GM19324 (cell line): ENCODE results near the gene ZNF714.
"Not testable (repeated sequence)": the region's sequence is repeated elsewhere in the genome, so short reads cannot be mapped to it uniquely, and the experiment has no call there.

Experiments
- ATAC-seq: cut with Tn5 transposase; IDR thresholded peaks from one replicate; pipeline ENCODE4 v1.9.1; 2021; ENCODE audit warnings: mild to moderate bottlenecking, moderate library complexity; ENCODE audit not compliant: unreplicated experiment, low FRiP score

The ZNF714 gene

DNA sequence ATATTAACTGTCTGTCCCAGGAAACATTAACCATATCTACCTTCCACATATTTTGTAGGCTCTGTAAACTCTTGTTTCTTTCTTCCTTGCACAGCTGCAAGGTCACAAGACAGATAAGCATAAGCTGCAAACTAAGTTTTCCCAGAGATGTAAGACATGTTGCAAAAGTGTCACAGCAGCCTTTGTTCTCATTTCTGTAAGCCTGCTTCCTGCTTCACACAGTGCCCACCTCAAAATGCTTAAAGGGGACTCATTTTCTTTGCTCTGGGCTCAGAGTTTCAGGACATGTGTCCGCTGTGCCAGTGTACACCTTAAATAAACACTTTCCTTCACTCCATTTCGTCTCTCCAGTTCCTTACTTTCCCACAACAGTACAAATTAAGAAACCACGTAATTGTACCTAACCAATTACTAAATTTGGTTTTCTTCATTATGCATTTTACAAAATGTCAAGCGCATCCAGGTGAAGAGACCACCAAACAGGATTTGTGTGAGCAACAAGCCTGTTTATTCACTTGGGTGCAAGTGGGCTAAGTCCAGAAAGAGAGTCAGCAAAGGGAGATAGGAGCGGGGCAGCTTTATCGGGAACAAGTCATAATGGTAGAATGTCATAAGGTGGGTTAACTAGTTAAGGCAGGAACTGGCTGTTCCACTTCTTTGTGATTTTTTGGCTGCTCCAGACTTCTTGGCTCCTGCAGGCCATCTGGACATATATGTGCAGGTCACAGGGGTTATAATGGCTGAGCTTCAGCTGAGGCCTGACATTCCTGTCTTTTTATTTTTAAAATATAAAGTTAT lies 47.1 kb downstream of the ZNF714 start:
- no peak for ATAC-seq

DNA sequence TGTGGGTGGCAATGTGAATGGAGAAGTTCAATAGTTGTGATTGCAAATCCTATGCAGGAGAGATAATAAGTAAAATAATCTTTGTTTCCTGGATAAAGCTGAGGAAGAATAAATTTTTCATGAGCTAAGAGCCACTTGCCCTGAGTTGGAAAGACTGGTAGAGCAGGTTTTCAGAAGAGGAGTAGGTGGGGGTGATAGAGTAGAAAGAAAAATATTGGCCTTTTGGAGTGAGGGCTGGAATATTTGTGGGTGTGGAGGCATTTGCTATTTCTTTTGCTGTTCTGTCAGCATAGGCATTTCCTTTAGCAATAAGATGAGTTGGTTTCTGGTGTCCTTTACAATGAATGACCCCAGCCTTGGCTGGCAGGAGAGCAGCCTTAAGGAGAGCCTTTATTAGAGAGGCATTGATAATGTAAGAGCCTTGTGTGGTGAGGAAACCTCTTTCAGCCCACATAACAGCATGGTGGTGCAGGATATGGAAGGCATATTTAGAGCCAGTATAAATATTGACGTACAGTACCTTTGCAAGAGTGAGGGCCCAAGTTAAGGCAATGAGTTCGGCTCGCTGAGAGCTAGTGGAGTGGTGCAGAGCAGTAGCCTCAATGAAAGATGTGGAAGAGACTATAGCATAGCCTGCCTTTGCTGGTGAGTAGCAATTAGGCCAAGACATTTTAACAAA lies 48.2 kb downstream of the ZNF714 start:
- ATAC-seq = no peak

GRCh38 chr19:21133633-21134032 lies 51.6 kb downstream of the ZNF714 start:
- no peak for ATAC-seq

DNA sequence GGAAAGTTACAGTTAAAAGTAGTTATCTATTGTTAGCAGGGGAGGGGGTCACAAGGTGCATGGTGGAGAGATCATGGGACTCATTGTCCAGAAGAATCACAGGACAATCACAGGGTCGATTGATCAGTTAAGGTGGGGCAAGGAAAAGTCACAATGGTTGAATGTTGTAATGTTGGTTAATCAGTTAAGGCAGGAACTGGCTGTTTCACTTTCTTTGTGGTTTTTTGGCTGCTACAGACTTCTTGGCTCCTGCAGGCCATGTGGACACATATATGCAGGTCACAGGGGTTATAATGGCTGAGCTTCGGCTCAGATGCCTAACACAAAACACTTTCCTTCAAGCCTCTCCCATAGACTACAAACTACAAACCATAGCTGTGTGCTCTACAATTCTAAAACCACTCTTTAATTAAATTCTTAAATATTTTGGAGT lies 52.9 kb downstream of the ZNF714 start:
- ATAC-seq = no peak

GRCh38 chr19:21135433-21135832 lies 53.4 kb downstream of the ZNF714 start:
- no peak for ATAC-seq

- ATAC-seq = no peak
These were observed 56.1 kb downstream of the ZNF714 start for GRCh38 chr19:21138130-21138529.

DNA sequence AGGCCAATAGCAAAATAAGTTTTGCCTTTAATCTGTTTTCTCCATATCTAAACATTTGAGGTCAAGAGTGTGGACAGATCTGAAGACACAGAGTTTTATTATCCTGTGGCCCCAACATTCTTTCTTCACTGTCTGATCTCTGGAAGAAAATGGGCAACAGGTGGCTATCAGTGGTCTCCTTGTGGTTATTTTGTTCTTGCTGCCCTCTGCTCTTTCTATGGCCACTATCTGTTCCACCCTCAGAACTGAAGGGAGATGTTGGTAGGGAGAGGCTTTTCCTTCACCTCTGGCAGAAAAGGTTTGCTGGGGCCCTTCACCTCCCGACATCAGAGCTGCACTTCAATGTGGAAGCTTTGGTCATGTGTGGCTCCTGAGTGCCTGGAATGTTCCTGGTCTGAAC lies 59.0 kb downstream of the ZNF714 start:
- ATAC-seq = not testable (repeated sequence)

DNA sequence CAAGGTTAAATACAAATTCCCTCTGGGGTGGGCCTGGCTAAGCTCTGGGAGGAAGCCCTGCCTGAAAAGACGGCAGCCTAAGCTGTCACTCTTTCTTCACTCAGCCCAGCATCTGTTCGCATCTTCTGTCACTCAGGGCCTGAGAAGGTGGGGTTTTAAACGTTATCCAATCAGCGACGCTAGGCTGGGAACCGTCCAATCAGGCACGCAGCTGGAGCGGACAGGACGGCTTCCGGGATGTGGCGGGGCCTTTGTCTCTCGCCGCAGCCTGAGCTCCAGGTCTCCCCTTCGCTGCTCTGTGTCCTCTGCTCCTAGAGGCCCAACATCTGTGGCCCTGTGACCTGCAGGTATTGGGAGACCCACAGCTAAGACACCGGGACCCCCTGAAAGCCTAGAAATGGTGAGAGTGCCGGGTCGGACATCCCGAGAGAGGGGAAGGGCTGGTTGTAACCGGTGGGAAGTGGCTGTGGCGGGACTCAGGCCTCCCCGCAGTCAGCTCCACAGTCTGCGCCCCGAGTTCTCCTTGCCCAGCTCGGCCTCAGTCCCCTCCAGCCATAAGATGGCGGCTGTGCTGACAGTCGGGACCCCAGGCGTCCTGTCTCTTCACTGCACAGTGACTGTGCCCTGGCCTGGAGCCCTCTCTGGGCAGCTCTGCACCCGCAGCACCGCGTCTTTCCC lies 59.9 kb downstream of the ZNF714 start, which contains the start of gene ZNF431:
Gene ZNF431, plus strand, starts transcription at position 254 of the 678 bp plus-strand sequence. Its CDS starts 144 bp downstream, at position 398.
- peak; percentile 99 for ATAC-seq

GRCh38 chr19:21143428-21143827 lies 61.4 kb downstream of the ZNF714 start:
- no peak for ATAC-seq

- ATAC-seq = no peak
These were observed 61.9 kb downstream of the ZNF714 start for GRCh38 chr19:21143854-21144253.

DNA sequence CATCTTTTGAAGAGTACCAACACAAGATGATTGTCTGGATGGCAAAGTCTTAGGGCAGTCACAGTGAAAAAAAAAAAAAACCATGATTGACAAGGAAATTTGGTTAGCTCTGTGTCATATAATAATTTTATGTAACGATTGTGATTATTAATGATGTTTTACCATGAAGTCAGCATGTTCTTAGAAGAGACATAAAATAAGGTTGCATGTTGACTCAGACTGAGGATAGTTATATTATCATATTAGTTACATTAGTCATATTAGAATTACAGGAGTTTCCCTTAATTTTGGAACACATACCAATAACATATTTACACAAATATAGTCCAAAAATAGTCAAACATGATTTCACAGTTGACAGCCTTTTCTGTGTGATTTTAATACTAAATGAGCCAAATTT lies 65.5 kb downstream of the ZNF714 start:
- ATAC-seq = no peak

GRCh38 chr19:21148681-21149080 lies 66.7 kb downstream of the ZNF714 start:
- no peak for ATAC-seq

DNA sequence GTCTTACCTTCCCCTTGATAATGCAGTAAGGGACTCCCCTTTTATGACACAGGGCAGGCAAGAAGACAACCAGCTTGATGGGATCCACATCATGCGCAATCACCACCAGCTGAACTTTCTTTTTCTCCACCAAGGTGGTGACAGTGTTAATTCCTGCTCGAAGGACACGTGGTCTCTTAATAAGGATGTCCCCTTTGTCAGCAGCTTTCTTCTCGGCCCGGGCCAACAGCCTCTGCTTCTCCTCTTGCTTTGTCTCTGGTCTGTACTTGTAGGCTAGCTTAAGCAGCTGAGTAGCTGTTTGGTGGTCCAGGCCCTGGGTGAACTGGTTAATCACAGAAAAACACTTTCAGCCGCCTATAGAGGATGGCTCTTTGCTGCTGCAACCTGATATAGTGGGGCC lies 67.9 kb downstream of the ZNF714 start:
- ATAC-seq = no peak

DNA sequence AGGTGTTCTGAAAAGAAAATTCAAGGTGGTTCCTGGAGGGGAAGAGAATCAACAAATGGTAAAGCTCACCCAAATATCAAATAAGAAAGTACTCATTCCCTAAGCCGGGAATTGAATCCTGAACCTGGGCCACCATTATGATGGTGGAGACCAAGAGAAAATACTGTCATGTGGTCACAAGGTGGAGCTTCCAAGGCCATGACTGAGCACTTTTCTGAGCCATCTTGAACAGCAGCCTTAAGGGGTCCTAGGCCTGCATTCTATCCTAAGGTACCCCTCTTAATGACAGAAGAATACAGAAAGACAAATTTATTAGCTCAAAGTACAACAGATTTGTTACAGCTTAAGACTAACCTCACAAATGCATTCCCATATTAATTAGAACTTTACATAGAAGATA lies 69.5 kb downstream of the ZNF714 start:
- ATAC-seq = no peak

GRCh38 chr19:21158523-21159135 lies 76.6 kb downstream of the ZNF714 start:
- ATAC-seq = no peak

GRCh38 chr19:21164541-21164940 lies 82.5 kb downstream of the ZNF714 start:
- ATAC-seq = no peak

- ATAC-seq = no peak
These were observed 84.4 kb downstream of the ZNF714 start for GRCh38 chr19:21166436-21166835.
